Muscle of leg (tissue), 11 donors: ENCODE results near the gene SNX24. TPM values are rescaled to one million over a fixed set of nuclear protein-coding genes. Genes with fewer than 3 reads are reported as not detected.
A peak's percentile ranks its signal among the peaks of the same experiment; 100 is the strongest.

Experiments
- DNase-seq: peaks from one replicate; pipeline ENCODE4 v3.0.0; 2013
- H3K27ac ChIP-seq: one replicate; pipeline ENCODE4 v1.5.1; 2013; ENCODE audit warnings: mild to moderate bottlenecking, low read length, control low read depth
- H3K27me3 ChIP-seq: one replicate; pipeline ENCODE4 v1.6.1; 2013; ENCODE audit warnings: low read length; ENCODE audit not compliant: control insufficient read depth, insufficient read depth
- H3K36me3 ChIP-seq: one replicate; pipeline ENCODE4 v1.6.1; 2013; ENCODE audit warnings: low read length; ENCODE audit not compliant: control insufficient read depth, insufficient read depth
- H3K4me1 ChIP-seq: one replicate; pipeline ENCODE4 v1.6.1; 2013; ENCODE audit warnings: low read length; ENCODE audit not compliant: control insufficient read depth, insufficient read depth
- H3K4me3 ChIP-seq: one replicate; pipeline ENCODE4 v1.5.1; 2013; ENCODE audit warnings: low read length, control low read depth
- H3K9me3 ChIP-seq: replicated peaks from 2 replicates; pipeline ENCODE4 v1.6.1; 2013; ENCODE audit warnings: low read depth, low read length; ENCODE audit not compliant: control insufficient read depth
- WGBS: methylation state at CpG from one replicate; pipeline ENCODE4 v1.1.5; 2013; ENCODE audit warnings: missing lambda C conversion rate; ENCODE audit not compliant: insufficient coverage; 5-methylcytosine and 5-hydroxymethylcytosine counted together
- polyA plus RNA-seq, 8 donors: library from polyadenylated mRNA; unstranded; fragments of 120-200 nt; gene quantifications; one replicate each; pipeline versions ENCODE4 v1.2.1 to v1.2.3, GENCODE V29; 2013; ENCODE audit warnings: inconsistent platforms in 1 of 8, low replicate concordance in 1 of 8; ENCODE audit not compliant: insufficient read length in 8 of 8, insufficient read depth in 1 of 8
- total RNA-seq: library from RNA; stranded (reverse); fragments of 120-200 nt; gene quantifications from one replicate; pipeline ENCODE4 v1.2.4, GENCODE V29; 2013

SNX24 gene
- total and polyA plus RNA-seq, 9 donors: 8.9 to 13.2 (median 10.6) TPM

GRCh38 chr5:122933956-122934355 lies 88.5 kb downstream of the SNX24 start:
- peak; percentile 69 for DNase-seq
- Histone ChIP-seq H3K27me3 (no peaks in the 10 kb centered on the region), H3K4me1 (no peaks in the 10 kb centered on the region), H3K36me3 (no peaks in the 10 kb centered on the region), H3K27ac (no peak overlapping the region), H3K4me3 (no peak overlapping the region), H3K9me3 (no peaks in the 10 kb centered on the region)
- 65% methylated on average over 5 of the region's 7 CpGs for WGBS

GRCh38 chr5:122936088-122936487 lies 90.7 kb downstream of the SNX24 start:
- H3K9me3 ChIP-seq: no peaks in the 10 kb centered on the region
- WGBS: no CpG with 5 or more reads among the region's 1 CpG

GRCh38 chr5:122937914-122938313 lies 92.5 kb downstream of the SNX24 start:
- Histone ChIP-seq H3K4me1 (no peaks in the 10 kb centered on the region), H3K27me3 (no peaks in the 10 kb centered on the region), H3K36me3 (no peaks in the 10 kb centered on the region)

More at GRCh38 chr5:122936088-122936487, 90.7 kb downstream of the SNX24 start:
- Histone ChIP-seq H3K27me3 (no peaks in the 10 kb centered on the region), H3K4me1 (no peaks in the 10 kb centered on the region), H3K27ac (no peak overlapping the region), H3K4me3 (no peak overlapping the region), H3K36me3 (no peaks in the 10 kb centered on the region)
- DNase-seq: no peak

GRCh38 chr5:122940890-122941289 lies 95.5 kb downstream of the SNX24 start:
- H3K27me3 ChIP-seq: no peaks in the 10 kb centered on the region
- H3K9me3 ChIP-seq: no peaks in the 10 kb centered on the region
- H3K36me3 ChIP-seq: no peaks in the 10 kb centered on the region
- whole genome bisulfite sequencing: 96% methylated on average over 2 of the region's 3 CpGs
- no peak overlapping the region for H3K4me3 ChIP-seq
- H3K27ac ChIP-seq: no peak overlapping the region
- no peaks in the 10 kb centered on the region for H3K4me1 ChIP-seq
- DNase-seq: no peak

More at GRCh38 chr5:122937914-122938313, 92.5 kb downstream of the SNX24 start:
- WGBS: no CpG with 5 or more reads among the region's 4 CpGs
- no peak overlapping the region for H3K27ac ChIP-seq
- no peaks in the 10 kb centered on the region for H3K9me3 ChIP-seq
- H3K4me3 ChIP-seq: no peak overlapping the region
- no peak for DNase-seq

- Histone ChIP-seq H3K27ac (no peak overlapping the region), H3K27me3 (no peaks in the 10 kb centered on the region), H3K4me3 (no peak overlapping the region), H3K36me3 (no peaks in the 10 kb centered on the region), H3K4me1 (no peaks in the 10 kb centered on the region), H3K9me3 (no peaks in the 10 kb centered on the region)
- no peak for DNase-seq
- no CpG with 5 or more reads among the region's 2 CpGs for WGBS
Measured at GRCh38 chr5:122941737-122942136, 96.3 kb downstream of the SNX24 start.

GRCh38 chr5:122942164-122942914 lies 96.9 kb downstream of the SNX24 start:
- H3K36me3 ChIP-seq: no peaks in the 10 kb centered on the region
- H3K4me3 ChIP-seq: no peak overlapping the region
- H3K4me1 ChIP-seq: no peaks in the 10 kb centered on the region
- no peaks in the 10 kb centered on the region for H3K27me3 ChIP-seq
- 33% methylated on average over 2 of the region's 8 CpGs for WGBS
- H3K9me3 ChIP-seq: no peaks in the 10 kb centered on the region
- no peak for DNase-seq
- no peak overlapping the region for H3K27ac ChIP-seq

- no peaks in the 10 kb centered on the region for H3K27me3 ChIP-seq
- no peak for DNase-seq
- H3K36me3 ChIP-seq: no peaks in the 10 kb centered on the region
- H3K9me3 ChIP-seq: no peaks in the 10 kb centered on the region
- WGBS: 65% methylated on average over 5 of the region's 7 CpGs
- H3K4me3 ChIP-seq: no peak overlapping the region
- H3K27ac ChIP-seq: no peak overlapping the region
- H3K4me1 ChIP-seq: no peaks in the 10 kb centered on the region
Measured at GRCh38 chr5:122943050-122943698, 97.8 kb downstream of the SNX24 start.

- H3K27ac ChIP-seq: no peak overlapping the region
- whole genome bisulfite sequencing: 100% methylated on average over 1 of the region's 1 CpG
Measured at GRCh38 chr5:122944051-122944450, 98.6 kb downstream of the SNX24 start.

GRCh38 chr5:122947372-122947771 lies 102.0 kb downstream of the SNX24 start:
- WGBS: 100% methylated on average over 1 of the region's 1 CpG
- Histone ChIP-seq H3K27me3 (no peaks in the 10 kb centered on the region), H3K27ac (no peak overlapping the region), H3K9me3 (no peaks in the 10 kb centered on the region), H3K4me1 (no peaks in the 10 kb centered on the region), H3K4me3 (no peak overlapping the region), H3K36me3 (no peaks in the 10 kb centered on the region)
- DNase-seq: no peak

More at GRCh38 chr5:122944051-122944450, 98.6 kb downstream of the SNX24 start:
- no peaks in the 10 kb centered on the region for H3K27me3 ChIP-seq
- no peak for DNase-seq
- H3K4me3 ChIP-seq: no peak overlapping the region
- no peaks in the 10 kb centered on the region for H3K9me3 ChIP-seq
- H3K36me3 ChIP-seq: no peaks in the 10 kb centered on the region
- H3K4me1 ChIP-seq: no peaks in the 10 kb centered on the region

- H3K36me3 ChIP-seq: no peaks in the 10 kb centered on the region
- H3K27me3 ChIP-seq: no peaks in the 10 kb centered on the region
- H3K4me1 ChIP-seq: no peaks in the 10 kb centered on the region
- H3K4me3 ChIP-seq: no peak overlapping the region
- no peaks in the 10 kb centered on the region for H3K9me3 ChIP-seq
- H3K27ac ChIP-seq: no peak overlapping the region
- no peak for DNase-seq
- WGBS: no CpG with 5 or more reads among the region's 3 CpGs
Measured at GRCh38 chr5:122947772-122948171, 102.4 kb downstream of the SNX24 start.
